Caki2 (cell line): ENCODE data around the gene CAST. TPM values are rescaled to one million over a fixed set of nuclear protein-coding genes. Genes with fewer than 3 reads are reported as not detected.

Experiments used
- DNase-seq: peaks from one replicate; pipeline ENCODE4 v3.0.0-alpha.2; 2015; ENCODE audit warnings: low read depth
- in situ Hi-C: cut with HindIII; loops from 2 replicates; pipeline ENCODE4 v1.10.0; 2016; ENCODE audit warnings: low sequenced_read_pairs, low pct_unique_long_range_greater_than_20kb, mixed read lengths
- total RNA-seq: library from RNA; depleted of rRNA; stranded (reverse); fragments of >200 nt; shearing (Covaris generic); gene quantifications from 2 replicates; pipeline ENCODE4 v1.2.3, GENCODE V29; 2014; ENCODE audit warnings: low replicate concordance

The CAST gene
- total RNA-seq, 1 experiment from 2014 or later: 63.5 TPM

- no peak for DNase-seq
- in situ Hi-C loops: no loop called here
Measured at GRCh38 chr5:96699186-96699820, 37.1 kb downstream of the CAST start.

- in situ Hi-C loops: no loop called here
- peak; percentile 90 for DNase-seq
Measured at GRCh38 chr5:96702503-96703383, 40.6 kb downstream of the CAST start.

DNA sequence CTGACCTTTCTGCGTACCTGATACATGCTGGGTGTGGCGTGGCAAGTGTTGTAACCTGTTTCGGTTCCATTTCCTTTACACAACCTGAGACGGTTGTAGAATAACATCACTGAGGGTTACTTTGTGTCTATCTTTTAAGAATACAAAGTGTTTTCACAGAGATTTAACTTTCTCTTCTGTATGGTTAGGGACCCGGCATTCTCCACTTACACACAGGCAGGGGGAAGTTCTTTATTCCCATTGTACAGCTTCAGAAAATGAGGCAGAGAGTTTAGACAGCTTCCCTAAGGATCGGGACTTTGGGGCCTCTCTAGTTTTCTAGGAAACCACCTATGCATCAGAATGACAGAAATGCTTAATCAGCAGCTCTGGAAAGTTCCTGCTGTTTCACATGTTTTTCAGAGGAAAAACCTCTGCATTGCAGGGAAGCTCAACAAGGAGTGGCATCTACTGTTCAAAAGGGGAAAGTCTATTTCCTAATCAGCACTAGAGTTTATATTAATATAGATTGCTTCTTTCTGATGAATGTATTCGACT lies 41.3 kb downstream of the CAST start:
- no peak for DNase-seq
- in situ Hi-C loops: no loop called here

DNA sequence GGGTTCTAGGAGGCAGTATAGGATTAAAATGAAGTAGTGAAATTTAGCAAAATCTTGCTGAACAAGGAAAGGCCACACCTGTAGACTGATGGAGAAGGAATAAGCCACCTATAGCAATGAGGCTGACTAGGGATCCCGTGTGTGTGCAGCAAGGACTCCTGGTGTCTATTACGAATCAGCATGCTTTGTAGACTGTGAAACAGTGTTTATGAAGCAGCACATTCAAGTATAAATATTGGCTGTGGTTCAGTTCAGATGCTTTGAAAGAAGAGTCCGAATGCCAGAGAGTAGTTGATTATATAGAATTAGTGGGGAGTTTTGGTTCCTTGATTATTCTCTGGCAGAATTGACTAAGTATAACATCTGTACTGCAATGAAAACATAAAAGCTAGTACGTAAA lies 41.8 kb downstream of the CAST start:
- in situ Hi-C loops: no loop called here
- DNase-seq: no peak

DNA sequence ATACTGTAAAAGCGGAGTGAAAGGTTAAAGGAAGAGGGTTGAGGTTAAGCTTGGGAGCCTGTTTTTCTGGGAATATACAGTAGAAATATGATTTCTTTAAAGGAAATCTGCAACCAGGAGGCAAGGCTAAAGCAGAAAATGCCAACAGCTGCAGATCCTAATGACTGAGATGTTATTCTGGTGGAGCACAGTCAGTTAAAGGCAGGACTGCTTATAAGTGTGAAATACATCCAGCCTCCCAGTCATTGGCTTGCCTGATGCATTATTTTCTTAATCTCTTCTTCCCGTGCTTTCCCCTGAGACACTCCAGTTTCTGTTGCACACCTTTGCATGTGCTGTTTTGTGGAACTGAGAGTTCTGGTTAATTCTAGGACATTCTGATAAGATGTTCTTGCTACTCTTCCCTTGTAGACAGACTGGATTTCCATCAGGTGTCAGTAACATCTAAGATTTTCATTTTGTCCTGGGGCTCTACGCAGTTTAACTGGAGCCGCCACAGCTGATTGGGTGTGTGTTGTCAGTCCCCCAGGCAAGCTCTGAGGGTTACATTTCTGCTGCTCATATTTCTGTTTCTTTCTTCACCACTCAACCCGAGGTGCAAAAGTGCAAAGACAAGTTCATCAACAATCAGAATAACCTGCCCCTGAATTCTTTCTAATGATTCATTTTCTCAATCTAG lies 44.4 kb downstream of the CAST start:
- in situ Hi-C loops: no loop called here
- no peak for DNase-seq

GRCh38 chr5:96708600-96708999 lies 46.4 kb downstream of the CAST start:
- no peak for DNase-seq
- in situ Hi-C loops: no loop called here

DNA sequence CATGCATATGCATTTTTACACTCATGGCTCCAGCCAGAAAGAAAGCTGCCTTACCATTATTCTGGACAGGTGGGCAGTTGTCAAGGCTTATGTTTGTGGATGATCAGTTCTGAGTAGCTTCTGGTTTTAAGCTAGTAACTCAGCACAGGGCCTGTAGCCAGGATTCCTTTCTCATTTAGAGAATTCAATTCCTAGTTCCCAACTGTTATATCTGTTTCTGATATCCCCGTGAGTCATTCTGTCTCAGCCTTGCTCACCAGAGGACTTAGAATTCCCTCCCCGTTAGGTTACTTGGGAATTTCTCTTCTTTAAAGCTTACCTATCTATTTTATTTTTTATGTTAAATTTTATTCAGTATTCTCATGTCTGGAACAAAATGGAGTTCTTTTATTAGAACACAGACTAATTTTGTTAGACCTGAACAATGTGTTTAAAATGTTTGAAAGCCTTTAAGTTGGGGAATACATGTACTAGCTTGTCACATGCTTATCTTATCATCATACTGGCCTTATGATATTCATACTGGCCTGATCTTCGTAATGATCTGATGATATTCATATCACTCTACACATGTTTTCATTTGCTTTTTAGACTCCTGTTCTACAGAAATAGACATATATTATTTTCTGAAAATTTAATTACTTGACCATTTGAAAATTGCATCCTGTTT lies 47.1 kb downstream of the CAST start:
- in situ Hi-C loops: no loop called here
- no peak for DNase-seq

DNA sequence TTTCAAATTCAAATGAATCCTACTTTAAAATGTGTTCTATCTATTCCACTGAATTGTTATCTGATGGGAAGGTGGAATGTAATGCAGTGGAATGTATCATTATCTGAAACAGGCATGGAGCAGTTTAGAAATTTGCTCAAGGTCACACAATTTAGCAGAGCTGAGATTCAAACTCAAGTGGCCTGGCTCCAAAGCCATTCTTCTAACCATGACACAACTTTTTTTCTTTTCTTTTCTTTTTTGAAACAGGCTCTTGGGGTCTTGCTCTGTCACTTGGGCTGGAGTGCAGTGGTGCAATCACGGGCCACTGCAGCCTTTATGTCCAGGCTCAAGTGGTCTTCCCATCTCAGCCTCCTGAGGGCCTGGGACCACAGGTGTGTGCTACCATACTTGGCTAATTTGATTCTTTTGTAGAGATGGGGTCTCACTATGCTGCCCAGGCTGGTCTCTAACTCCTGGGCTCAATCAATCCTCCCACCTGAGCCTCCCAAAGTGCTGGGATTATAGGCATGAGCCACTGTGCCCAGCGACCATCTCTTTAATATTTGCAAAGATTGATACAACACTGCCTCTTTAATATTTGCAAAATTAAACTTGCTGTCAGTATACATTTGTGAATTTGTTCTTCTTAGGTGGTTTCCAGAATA lies 50.0 kb downstream of the CAST start:
- no peak for DNase-seq
- in situ Hi-C loops: no loop called here

GRCh38 chr5:96714450-96714849 lies 52.3 kb downstream of the CAST start:
- in situ Hi-C loops: no loop called here
- peak; percentile 25 for DNase-seq

DNA sequence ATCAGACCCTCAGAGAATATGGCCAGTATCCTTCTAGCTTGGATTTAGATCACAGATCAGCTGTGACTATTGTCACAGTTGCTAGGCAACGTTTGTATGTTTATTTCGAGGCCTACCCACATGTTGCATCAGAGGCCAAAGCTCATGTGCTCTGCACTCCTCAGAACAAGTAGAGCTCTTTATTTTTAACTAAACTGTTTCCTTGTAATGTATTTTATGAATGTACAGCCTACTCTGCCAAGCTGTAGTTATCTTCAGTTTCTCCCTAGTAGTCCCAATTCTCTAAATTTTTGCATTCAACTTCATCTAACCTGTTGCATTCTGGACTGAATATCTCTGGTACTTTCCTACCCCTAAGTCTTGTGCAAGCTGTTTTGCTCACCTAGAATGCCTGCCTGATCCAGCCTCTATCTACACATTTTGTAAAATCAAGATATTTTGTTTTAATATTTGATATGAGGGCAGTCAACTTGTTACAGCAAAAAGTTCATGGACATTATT lies 52.8 kb downstream of the CAST start:
- in situ Hi-C loops: no loop called here

DNA sequence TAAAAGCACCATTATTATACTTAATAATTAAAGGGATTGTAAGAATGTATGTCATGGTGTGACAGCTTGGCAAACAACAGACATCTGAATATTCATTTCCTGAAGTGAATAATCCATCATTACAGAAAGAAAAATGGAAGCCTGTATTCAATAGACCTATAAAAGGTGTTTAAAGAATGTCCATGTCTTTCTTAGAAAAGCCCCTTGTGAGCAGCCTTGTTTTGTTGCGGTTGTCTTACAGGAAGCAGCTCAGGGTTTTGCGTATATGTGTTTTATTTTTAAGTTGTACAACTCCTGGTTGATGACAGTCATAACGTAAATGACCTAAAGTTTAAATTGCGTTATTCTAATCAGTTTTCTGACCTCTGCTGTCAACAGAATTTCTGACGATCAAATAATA lies 53.8 kb downstream of the CAST start:
- no peak for DNase-seq
- in situ Hi-C loops: no loop called here

More for the DNA sequence above, 52.8 kb downstream of the CAST start:
- peak; percentile 69 for DNase-seq

DNA sequence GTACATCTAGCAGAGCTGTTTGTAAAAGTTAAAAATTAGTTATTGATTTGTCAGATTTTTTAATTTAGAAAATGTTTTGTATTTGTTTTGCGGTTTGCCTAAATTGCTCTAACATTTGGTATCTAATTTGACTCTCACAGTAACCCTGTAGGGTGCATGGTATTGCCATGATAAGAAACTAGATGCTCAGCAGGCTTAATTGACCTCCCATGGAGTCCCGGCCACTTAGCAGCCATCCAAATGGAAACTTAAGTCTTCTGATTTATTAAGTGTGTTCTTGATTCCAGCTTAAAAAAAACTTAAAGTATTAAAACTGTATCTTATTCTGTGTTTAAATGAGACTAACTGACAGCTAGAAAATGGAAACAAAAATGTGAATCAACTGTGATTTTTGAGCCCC lies 54.5 kb downstream of the CAST start:
- no peak for DNase-seq
- in situ Hi-C loops: no loop called here

DNA sequence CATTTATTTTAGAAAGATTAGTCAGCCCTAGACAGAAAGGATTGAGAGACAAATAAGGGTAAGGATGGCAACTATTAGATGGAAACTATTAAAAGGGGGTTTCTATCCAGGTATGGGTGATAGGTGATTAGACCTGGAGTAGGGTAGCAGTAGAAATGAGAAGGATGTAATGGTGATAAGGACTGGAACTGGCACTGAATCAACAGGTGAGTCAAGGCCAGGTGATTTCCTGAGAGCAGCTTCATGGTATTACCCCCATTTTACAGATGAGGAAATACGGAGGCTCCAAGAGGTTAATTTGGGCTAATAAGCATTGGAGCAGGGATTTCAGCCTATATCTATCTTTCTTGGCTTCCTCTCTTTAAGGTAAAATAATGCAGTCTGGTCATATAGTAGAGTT lies 55.7 kb downstream of the CAST start:
- in situ Hi-C loops: no loop called here
- DNase-seq: no peak

DNA sequence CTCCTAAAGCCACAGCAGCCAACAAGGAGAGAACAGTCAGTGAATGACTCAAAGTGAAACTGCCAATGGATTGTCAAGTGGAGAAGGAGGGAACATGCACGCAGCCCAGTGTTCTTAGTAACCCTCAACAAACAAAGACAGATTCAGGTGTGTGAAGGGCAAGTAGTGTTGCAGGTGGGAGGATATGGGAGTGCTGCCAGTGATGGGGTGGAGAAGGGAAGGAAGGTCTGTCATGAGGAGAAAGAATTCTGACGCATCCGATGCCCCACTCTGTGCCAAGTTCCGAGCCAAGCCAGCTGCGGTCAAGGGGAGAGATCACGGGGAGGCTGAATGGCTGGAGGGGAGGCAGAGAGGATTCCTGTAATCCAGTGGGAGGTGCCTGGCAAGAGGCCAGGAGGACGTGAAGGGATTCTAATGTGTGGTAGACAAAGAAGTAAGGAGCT lies 56.5 kb downstream of the CAST start:
- in situ Hi-C loops: no loop called here
- DNase-seq: no peak

DNA sequence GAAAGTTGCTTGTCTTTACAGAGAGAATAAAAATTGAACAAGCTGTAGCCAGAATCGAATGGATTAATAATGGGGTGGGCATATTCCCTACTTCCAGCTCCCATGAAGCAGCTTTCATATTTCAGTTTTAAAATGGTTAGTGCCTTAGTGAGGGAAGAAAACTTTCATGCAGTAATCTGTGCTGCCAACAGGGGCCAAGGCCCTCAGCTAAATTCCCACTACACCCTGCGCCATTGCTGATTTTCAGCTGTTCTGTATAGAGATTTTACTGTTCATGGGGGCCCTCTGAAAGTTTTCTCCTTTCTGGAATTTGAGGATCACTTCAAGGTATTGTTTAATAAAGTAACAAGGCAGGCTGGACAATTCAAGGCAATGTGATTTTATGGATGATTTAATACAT lies 58.2 kb downstream of the CAST start:
- in situ Hi-C loops: no loop called here
- no peak for DNase-seq

DNA sequence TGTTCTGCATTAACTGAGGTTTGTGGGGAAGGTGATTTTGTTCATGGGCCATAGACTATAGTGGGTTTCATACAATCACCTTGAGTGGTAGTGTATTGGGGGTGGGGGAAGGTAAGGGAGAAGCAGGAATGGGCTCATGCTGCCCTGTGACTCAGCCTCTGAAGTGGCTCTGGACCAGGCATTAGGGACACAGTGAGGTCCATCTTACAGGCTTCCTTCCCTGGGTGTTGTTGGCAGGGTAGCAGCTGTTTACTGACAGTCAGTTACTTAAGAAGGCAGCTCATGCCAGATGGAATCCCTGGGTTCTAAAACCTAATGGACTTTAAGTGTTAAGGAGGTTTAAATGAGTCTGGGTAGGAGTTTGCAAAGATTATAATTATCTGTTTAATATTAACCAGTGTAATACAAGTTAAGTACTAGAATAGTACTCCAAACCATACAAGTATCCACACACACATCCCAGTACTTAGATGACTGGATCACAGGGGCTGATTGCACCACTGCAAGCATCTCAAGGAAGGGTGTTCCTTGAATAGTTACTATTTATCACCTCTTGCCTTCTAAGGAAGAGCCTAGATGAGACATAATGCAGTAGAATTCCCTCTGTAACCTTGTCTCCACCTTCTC lies 59.3 kb downstream of the CAST start:
- no peak for DNase-seq
- in situ Hi-C loops: no loop called here

DNA sequence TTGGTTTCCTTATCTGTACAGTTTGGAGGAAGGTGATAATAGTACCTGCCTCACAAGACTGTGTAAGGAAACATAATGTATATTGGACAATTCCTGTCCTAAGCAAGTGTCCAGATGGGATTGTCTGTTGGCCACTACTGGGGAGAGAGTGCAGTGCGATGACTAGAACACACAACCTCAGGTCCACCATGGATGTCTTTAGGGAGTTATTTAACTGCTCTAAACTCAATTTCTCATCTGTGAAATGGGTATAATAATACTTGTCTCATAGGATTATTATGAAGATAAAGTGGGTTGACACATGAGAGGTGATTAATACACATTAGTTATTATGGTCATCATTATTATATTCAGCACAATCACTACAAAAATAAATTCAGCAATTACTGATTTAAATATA lies 63.1 kb downstream of the CAST start:
- in situ Hi-C loops: no loop called here
- no peak for DNase-seq
